GM18498 (cell line): Measurements from ENCODE around the gene ANKRD13D.
A peak's percentile ranks its signal among the peaks of the same experiment; 100 is the strongest.
"Not testable (repeated sequence)": the region's sequence is repeated elsewhere in the genome, so short reads cannot be mapped to it uniquely, and the experiment has no call there.

Source experiments
- ATAC-seq: cut with Tn5 transposase; IDR thresholded peaks from one replicate; pipeline ENCODE4 v1.9.1; 2021; ENCODE audit warnings: mild to moderate bottlenecking, moderate library complexity; ENCODE audit not compliant: unreplicated experiment

ANKRD13D gene

GRCh38 chr11:67317205-67317887 is 28.2 kb downstream of the ANKRD13D start:
- ATAC-seq, result peak; percentile 83

GRCh38 chr11:67317888-67318555 is 28.9 kb downstream of the ANKRD13D start:
- ATAC-seq, result peak; percentile 17

GRCh38 chr11:67318876-67319275 is 29.8 kb downstream of the ANKRD13D start:
- not testable (repeated sequence) for ATAC-seq

DNA sequence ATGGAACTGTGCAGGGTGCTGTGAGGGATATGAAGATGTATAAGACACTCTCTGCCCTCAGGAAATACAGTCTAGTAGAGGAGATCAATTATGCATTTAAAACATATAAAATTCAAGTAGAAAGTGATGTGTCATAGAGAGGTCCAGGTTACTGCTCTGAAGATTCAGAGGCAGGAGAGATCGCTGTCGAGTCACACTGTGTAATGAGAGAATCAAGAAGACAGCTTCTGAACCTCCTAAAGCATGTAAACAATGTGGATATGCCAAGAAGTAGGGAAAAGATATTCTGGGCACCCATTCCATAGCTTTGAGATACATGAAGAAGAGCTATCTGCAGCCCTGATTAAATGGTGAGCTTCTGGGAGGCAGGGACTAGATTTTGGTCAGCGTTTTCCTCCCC is 30.9 kb downstream of the ANKRD13D start:
- ATAC-seq, result no peak

GRCh38 chr11:67320691-67321090 is 31.6 kb downstream of the ANKRD13D start:
- ATAC-seq, result no peak

DNA sequence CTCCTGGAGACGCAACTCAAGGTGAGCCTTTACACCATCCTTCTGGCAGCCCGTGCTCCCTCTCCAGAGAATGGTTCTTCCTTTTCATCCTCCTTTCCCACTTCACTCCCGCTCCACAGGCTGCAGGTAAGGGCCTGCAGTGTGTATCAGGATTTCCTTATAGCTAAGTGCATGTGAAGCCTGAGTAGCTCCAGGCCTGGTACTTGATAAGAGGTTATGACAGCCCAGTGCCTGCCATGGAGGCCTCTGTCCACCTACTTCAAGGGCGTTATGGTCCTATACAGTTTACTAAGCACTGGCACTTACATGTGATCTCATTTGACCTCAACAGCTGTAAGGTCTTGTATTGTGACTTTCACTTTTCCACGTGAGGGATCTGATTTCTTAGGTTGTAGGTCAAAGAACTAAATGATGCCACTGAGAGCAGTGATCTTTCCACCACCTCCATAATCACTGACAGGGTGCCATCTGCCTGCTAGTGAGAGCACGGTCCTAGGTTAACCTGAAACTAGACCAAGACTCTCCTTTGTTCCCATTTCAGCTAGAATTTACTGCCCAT is 32.3 kb downstream of the ANKRD13D start:
- ATAC-seq, result no peak

GRCh38 chr11:67322049-67322448 is 32.9 kb downstream of the ANKRD13D start:
- no peak for ATAC-seq

DNA sequence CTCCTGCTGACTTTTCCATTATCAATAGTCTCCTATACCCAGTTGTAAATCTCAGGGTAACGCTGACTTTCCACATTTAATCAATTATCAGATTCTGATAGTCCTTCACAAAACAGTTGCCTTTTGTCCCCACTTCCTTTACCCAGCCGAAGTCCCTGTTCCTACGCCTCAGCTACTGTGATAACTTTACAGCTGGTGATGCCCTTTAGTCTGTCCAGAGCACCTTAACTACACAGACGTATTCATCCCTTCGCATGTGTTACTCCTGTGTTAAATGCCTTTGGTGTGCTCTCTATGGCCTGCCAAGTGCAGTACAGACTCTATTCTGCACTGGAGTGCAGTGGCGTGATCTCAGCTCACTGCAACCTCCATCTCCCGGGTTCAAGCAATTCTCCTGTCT is 34.4 kb downstream of the ANKRD13D start:
- no peak for ATAC-seq

- no peak for ATAC-seq
Measured at GRCh38 chr11:67332081-67332691, 43.1 kb downstream of the ANKRD13D start.

GRCh38 chr11:67337257-67337656 is 48.2 kb downstream of the ANKRD13D start:
- ATAC-seq, result no peak

DNA sequence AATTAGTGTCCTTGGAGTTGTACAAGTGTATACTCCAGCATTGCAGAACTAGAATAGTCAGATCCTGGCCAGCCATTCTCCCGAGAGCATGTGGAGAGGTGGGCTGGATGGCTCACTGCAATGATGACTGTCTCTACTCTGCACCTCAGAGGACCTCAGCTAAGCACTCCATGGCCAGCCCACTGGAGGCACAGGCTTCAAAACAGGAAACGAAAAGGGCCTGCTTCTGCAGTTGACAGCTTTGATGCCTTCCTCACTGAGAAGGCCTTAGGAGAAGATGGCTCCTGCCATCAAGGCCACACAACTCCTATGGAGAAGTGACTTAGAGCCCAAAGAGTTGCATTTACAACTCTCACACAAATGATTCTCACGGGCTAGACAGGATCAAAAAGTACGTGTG is 55.2 kb downstream of the ANKRD13D start:
- ATAC-seq, result no peak

DNA sequence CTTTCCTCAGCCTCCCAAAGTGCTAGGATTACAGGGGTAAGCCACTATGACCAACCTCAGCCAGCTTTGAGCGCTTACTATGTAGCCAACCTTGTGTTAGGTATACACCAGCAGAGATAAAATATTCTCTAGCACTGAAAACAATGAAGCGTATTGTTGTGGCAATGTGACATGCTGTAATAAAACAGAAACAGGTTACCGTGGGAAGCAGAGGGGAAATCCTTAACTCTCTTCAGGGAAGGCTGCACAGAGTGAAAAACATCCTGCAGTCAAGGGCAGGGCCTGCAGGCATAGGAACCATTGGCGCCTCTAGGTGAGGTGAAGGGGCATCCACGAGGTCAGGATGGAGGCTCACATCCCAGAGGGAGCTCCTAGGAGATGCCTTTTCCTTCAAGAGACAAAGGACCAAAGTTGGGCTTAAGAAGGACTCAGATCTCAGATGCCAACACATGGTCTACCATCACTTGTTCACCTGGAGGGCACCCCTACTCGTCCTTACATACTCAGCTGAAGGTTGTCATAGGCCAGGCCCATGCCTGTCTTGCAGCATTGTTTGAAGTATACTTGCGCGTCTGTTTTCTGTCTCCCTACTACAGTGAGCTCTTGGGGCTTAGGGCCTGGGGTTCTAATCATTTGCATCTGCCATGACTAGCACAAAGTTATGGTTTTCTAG is 56.3 kb downstream of the ANKRD13D start:
- no peak for ATAC-seq

DNA sequence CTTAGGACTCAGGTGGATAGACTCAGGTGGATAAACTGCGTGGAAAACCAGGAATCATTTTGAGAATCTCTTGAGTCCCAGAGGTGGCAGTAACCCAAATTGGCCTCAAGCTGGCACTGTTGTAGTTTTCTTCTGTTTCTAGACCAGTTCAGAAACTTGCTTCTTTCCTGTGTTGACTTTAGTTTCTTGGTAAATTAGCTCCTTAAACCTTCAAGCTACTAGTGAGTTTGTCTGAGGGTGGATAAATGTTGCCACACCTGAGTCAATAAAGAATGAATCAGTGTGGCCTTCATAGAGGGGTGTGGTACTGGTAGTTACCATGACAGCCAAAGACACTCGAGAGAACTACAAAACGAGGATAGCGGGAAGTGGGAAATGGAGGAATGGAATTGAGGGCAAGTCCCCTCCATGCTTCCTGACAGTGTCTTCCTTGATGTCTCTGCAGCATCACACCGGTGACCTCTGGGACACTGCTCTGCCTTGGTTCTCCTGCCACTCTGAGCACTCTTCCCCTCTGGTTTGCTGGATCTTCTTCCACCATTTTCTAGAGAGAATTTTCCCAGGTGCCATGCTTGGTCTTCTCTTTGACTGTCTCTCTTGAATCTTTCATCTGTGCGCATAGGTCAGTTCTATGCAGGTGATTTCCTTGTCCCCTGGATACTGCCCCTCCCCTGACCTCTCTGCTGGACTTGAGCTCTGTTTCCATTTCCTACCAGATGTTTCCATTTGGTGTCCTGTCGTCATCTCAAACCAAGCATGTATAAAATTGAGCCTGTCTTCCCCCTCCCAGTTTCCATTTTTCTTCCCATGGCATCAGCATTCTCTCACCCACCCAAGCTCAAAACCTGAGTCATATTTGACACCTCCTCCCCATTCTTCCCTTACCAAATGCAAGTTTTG is 57.1 kb downstream of the ANKRD13D start:
- no peak for ATAC-seq

GRCh38 chr11:67347964-67348749 is 59.1 kb downstream of the ANKRD13D start:
- no peak for ATAC-seq

GRCh38 chr11:67349036-67349435 is 59.9 kb downstream of the ANKRD13D start:
- no peak for ATAC-seq

- no peak for ATAC-seq
Measured at GRCh38 chr11:67349457-67349856, 60.4 kb downstream of the ANKRD13D start.

- ATAC-seq, result no peak
Measured at GRCh38 chr11:67349928-67350465, 60.9 kb downstream of the ANKRD13D start.

GRCh38 chr11:67351275-67352005 is 62.3 kb downstream of the ANKRD13D start:
- no peak for ATAC-seq
